ENCODE results near the gene SMAD6. TPM values are rescaled to one million over a fixed set of nuclear protein-coding genes. Genes with fewer than 3 reads are reported as not detected.
A peak's percentile ranks its signal among the peaks of the same experiment; 100 is the strongest.

Gene SMAD6
- total RNA-seq, 1 donor from 2014 or later = 2.7 TPM

DNA sequence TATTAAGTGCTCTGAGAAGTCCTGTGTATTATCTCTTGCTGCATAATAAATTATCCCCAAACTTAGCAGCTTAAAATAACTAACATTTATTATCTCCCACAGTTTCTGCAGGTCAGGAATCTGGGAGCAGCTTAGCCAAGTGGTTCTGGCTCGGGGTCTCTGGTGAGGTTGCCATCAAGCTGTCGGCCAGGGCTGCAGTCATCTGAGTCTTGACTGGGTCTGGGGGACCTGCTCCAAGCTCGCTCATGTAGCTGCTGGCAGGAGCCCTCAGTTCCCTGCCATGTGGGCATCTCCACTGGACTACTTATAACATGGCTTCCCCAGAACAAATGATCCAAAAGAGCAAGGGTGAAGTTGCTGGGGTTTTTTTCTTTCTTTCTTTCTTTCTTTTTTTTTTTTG lies 80.7 kb downstream of the SMAD6 start:
- Histone ChIP-seq H3K79me2 (ENCODE audit: insufficient read depth, low read length) (no peaks in the 10 kb centered on the region), H3K36me3 (ENCODE audit: insufficient read depth, low read length) (no peaks in the 10 kb centered on the region), H3K4me1 (ENCODE audit: insufficient read depth, low read length) (peaks cover 56% of the 10 kb centered on the region), H4K20me1 (ENCODE audit: insufficient read depth, low read length) (no peaks in the 10 kb centered on the region), H3K27ac (ENCODE audit: low read depth, low read length) (no peak overlapping the region), H3K4me2 (ENCODE audit: low read length) (no peak overlapping the region), H3K9me3 (ENCODE audit: insufficient read depth, low read depth, low read length) (no peaks in the 10 kb centered on the region), H3K4me3 (ENCODE audit: insufficient read depth, low read depth, low read length) (no peak overlapping the region), H2AFZ (ENCODE audit: low read depth, low read length) (no peak overlapping the region), H3K27me3 (ENCODE audit: insufficient read depth, low read length) (no peaks in the 10 kb centered on the region), H3K9ac (ENCODE audit: low read length) (no peak overlapping the region)
- no peak for DNase-seq (ENCODE audit: low read depth)
- no peak overlapping the region for H3K27ac Mint-ChIP-seq (ENCODE audit: unreplicated experiment)
- TF ChIP-seq, protein P1, sequence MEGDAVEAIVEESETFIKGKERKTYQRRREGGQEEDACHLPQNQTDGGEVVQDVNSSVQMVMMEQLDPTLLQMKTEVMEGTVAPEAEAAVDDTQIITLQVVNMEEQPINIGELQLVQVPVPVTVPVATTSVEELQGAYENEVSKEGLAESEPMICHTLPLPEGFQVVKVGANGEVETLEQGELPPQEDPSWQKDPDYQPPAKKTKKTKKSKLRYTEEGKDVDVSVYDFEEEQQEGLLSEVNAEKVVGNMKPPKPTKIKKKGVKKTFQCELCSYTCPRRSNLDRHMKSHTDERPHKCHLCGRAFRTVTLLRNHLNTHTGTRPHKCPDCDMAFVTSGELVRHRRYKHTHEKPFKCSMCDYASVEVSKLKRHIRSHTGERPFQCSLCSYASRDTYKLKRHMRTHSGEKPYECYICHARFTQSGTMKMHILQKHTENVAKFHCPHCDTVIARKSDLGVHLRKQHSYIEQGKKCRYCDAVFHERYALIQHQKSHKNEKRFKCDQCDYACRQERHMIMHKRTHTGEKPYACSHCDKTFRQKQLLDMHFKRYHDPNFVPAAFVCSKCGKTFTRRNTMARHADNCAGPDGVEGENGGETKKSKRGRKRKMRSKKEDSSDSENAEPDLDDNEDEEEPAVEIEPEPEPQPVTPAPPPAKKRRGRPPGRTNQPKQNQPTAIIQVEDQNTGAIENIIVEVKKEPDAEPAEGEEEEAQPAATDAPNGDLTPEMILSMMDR (IDR thresholded peaks at IDR 0.05; ENCODE audit: insufficient read depth, low read depth, low read length) = no peak
- TF ChIP-seq EZH2 (IDR thresholded peaks at IDR 0.05; ENCODE audit: insufficient read depth, low read length) = no peak
- H3K36me3 Mint-ChIP-seq (ENCODE audit: low read depth, unreplicated experiment) = no peaks in the 10 kb centered on the region
- no peak for FAIRE-seq
- peaks cover 32% of the 10 kb centered on the region for H3K4me1 Mint-ChIP-seq (ENCODE audit: low read depth, unreplicated experiment)
- no peaks in the 10 kb centered on the region for H3K9me3 Mint-ChIP-seq (ENCODE audit: unreplicated experiment)
- H3K4me3 Mint-ChIP-seq (ENCODE audit: unreplicated experiment) = no peak overlapping the region
- peaks cover 4% of the 10 kb centered on the region for H3K27me3 Mint-ChIP-seq (ENCODE audit: low read depth, unreplicated experiment)

DNA sequence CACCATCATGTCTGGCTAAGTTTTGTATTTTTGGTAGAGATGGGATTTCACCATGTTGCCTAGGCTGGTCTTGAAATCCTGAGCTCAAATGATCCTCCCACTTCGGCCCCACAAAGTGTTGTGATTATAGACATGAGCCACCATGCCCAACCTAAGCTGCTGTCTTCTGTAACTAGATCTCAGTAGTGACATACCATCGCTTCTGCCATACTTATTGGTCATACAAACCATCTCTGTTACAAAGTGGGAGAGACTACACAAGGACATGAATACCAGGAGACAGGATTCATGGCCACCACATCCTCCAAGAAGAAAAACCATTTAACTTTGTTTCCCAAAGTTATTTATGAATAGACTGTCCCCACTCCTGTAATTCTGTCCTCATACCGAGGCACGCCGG lies 81.3 kb downstream of the SMAD6 start:
- H3K9ac ChIP-seq (ENCODE audit: low read length) = no peak overlapping the region
- H3K27me3 Mint-ChIP-seq (ENCODE audit: low read depth, unreplicated experiment) = peaks cover 4% of the 10 kb centered on the region
- no peak overlapping the region for H3K27ac ChIP-seq (ENCODE audit: low read depth, low read length)
- no peaks in the 10 kb centered on the region for H3K36me3 ChIP-seq (ENCODE audit: insufficient read depth, low read length)
- no peak overlapping the region for H3K4me3 Mint-ChIP-seq (ENCODE audit: unreplicated experiment)
- H3K9me3 ChIP-seq (ENCODE audit: insufficient read depth, low read depth, low read length) = no peaks in the 10 kb centered on the region
- no peak overlapping the region for H3K4me3 ChIP-seq (ENCODE audit: insufficient read depth, low read depth, low read length)
- no peak overlapping the region for H2AFZ ChIP-seq (ENCODE audit: low read depth, low read length)
- H4K20me1 ChIP-seq (ENCODE audit: insufficient read depth, low read length) = no peaks in the 10 kb centered on the region
- DNase-seq (ENCODE audit: low read depth) (peak; percentile 33), FAIRE-seq (peak; percentile 17)
- no peaks in the 10 kb centered on the region for H3K79me2 ChIP-seq (ENCODE audit: insufficient read depth, low read length)
- peaks cover 50% of the 10 kb centered on the region for H3K4me1 ChIP-seq (ENCODE audit: insufficient read depth, low read length)
- no peaks in the 10 kb centered on the region for H3K36me3 Mint-ChIP-seq (ENCODE audit: low read depth, unreplicated experiment)
- no peak overlapping the region for H3K4me2 ChIP-seq (ENCODE audit: low read length)
- H3K27me3 ChIP-seq (ENCODE audit: insufficient read depth, low read length) = no peaks in the 10 kb centered on the region
- H3K9me3 Mint-ChIP-seq (ENCODE audit: unreplicated experiment) = no peaks in the 10 kb centered on the region
- H3K4me1 Mint-ChIP-seq (ENCODE audit: low read depth, unreplicated experiment) = peaks cover 32% of the 10 kb centered on the region
- TF ChIP-seq, protein P1 (IDR thresholded peaks at IDR 0.05; ENCODE audit: insufficient read depth, low read depth, low read length) = no peak
- no peak for TF ChIP-seq EZH2 (IDR thresholded peaks at IDR 0.05; ENCODE audit: insufficient read depth, low read length)
- no peak overlapping the region for H3K27ac Mint-ChIP-seq (ENCODE audit: unreplicated experiment)

DNA sequence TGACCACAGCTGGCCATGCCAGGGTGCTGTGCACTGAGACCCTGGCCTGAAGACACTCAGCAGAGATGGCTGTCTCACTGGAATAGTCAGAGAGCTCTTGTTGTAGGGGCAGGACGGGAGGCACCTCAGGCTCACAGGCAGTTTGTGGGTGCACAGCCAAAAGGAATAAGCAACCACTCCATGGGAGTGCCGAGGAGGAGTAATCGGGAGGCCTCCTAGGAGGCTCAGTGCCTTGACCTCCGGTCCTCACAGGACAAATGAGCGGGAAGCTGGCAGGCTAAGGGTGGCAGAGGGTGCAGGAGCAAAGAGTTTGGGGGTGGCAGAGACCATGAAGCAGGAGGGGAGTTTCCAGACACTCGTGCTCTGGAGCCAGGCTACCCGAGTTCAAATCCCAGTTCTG lies 81.7 kb downstream of the SMAD6 start:
- Histone ChIP-seq H3K36me3 (ENCODE audit: insufficient read depth, low read length) (no peaks in the 10 kb centered on the region), H2AFZ (ENCODE audit: low read depth, low read length) (no peak overlapping the region), H3K27me3 (ENCODE audit: insufficient read depth, low read length) (no peaks in the 10 kb centered on the region), H3K4me2 (ENCODE audit: low read length) (no peak overlapping the region), H3K4me3 (ENCODE audit: insufficient read depth, low read depth, low read length) (no peak overlapping the region), H3K9ac (ENCODE audit: low read length) (no peak overlapping the region), H3K27ac (ENCODE audit: low read depth, low read length) (no peak overlapping the region), H3K9me3 (ENCODE audit: insufficient read depth, low read depth, low read length) (no peaks in the 10 kb centered on the region), H4K20me1 (ENCODE audit: insufficient read depth, low read length) (no peaks in the 10 kb centered on the region), H3K79me2 (ENCODE audit: insufficient read depth, low read length) (no peaks in the 10 kb centered on the region), H3K4me1 (ENCODE audit: insufficient read depth, low read length) (peaks cover 46% of the 10 kb centered on the region)
- H3K4me3 Mint-ChIP-seq (ENCODE audit: unreplicated experiment) = no peak overlapping the region
- FAIRE-seq (no peak), DNase-seq (ENCODE audit: low read depth) (no peak)
- H3K4me1 Mint-ChIP-seq (ENCODE audit: low read depth, unreplicated experiment) = peaks cover 32% of the 10 kb centered on the region
- peaks cover 4% of the 10 kb centered on the region for H3K27me3 Mint-ChIP-seq (ENCODE audit: low read depth, unreplicated experiment)
- H3K36me3 Mint-ChIP-seq (ENCODE audit: low read depth, unreplicated experiment) = no peaks in the 10 kb centered on the region
- H3K9me3 Mint-ChIP-seq (ENCODE audit: unreplicated experiment) = no peaks in the 10 kb centered on the region
- TF ChIP-seq, protein P1 (IDR thresholded peaks at IDR 0.05; ENCODE audit: insufficient read depth, low read depth, low read length) = no peak
- TF ChIP-seq EZH2 (IDR thresholded peaks at IDR 0.05; ENCODE audit: insufficient read depth, low read length) = no peak
- H3K27ac Mint-ChIP-seq (ENCODE audit: unreplicated experiment) = no peak overlapping the region

All from astrocyte (in vitro differentiated cells and primary cell).